PC-3 (cell line): ENCODE measurements around the gene EMILIN2. TPM values are rescaled to one million over a fixed set of nuclear protein-coding genes. Genes with fewer than 3 reads are reported as not detected.

Experiments
- ATAC-seq: fragments of 200-7000 bp; cut with Tn5 transposase; 2 replicates; pipeline ENCODE4 v1.9.1; 2020; ENCODE audit warnings: mild to moderate bottlenecking, moderate library complexity
- BruUV-seq: library from RNA; stranded (reverse); fragments of 400-500 nt; replicated peaks from 2 replicates; lab custom pipeline; 2021; lab: Mats Ljungman, UMichigan
- CTCF ChIA-PET: fragments of 300-600 bp; sonication (Branson Sonifier 250); formaldehyde crosslinking; loops from one replicate; lab custom pipeline; 2022; ENCODE audit warnings: antibody characterized with exemption; lab: Charles Lee
- POLR2A ChIA-PET: fragments of 300-600 bp; sonication (Branson Sonifier 250); formaldehyde crosslinking; loops from one replicate; lab custom pipeline; 2022; ENCODE audit warnings: antibody characterized with exemption; ENCODE audit not compliant: unreplicated experiment; lab: Charles Lee
- DNase-seq: peaks from one replicate; pipeline ENCODE4 v3.0.0-alpha.2; 2015
- H2AFZ ChIP-seq: fragments of 300-600 bp; sonication (generic); 2 replicates; pipeline ENCODE4 v1.6.0; 2016; ENCODE audit warnings: antibody characterized with exemption, low read length
- H3F3A ChIP-seq: fragments of 300-600 bp; sonication (generic); one replicate; pipeline ENCODE4 v1.6.0; 2017; ENCODE audit warnings: antibody characterized with exemption, low read length, control low read depth, mild to moderate bottlenecking; ENCODE audit not compliant: unreplicated experiment
- H3K27ac ChIP-seq: fragments of 300-600 bp; sonication (generic); 2 replicates; pipeline ENCODE4 v1.5.1; 2016; ENCODE audit warnings: mild to moderate bottlenecking, low read length
- H3K27me3 ChIP-seq: fragments of 300-600 bp; sonication (generic); 2 replicates; pipeline ENCODE4 v1.6.1; 2016; ENCODE audit warnings: low read length, mixed read lengths
- H3K36me3 ChIP-seq: fragments of 300-600 bp; sonication (generic); 2 replicates; pipeline ENCODE4 v1.6.1; 2016; ENCODE audit warnings: low read depth, mixed run types, low read length, mixed read lengths
- H3K4me1 ChIP-seq: fragments of 300-600 bp; sonication (generic); 2 replicates; pipeline ENCODE4 v1.5.1; 2016; ENCODE audit warnings: low read length; ENCODE audit not compliant: insufficient read depth
- H3K4me2 ChIP-seq: fragments of 300-600 bp; sonication (generic); 2 replicates; pipeline ENCODE4 v1.6.0; 2016; ENCODE audit warnings: low read length
- H3K4me3 ChIP-seq: fragments of 300-600 bp; sonication (generic); 2 replicates; pipeline ENCODE4 v1.5.1; 2016; ENCODE audit warnings: mild to moderate bottlenecking, low read length, mixed read lengths
- H3K79me2 ChIP-seq: fragments of 300-600 bp; sonication (generic); 2 replicates; pipeline ENCODE4 v1.6.1; 2017; ENCODE audit warnings: low read length, mixed read lengths
- H3K9ac ChIP-seq: fragments of 300-600 bp; sonication (generic); 2 replicates; pipeline ENCODE4 v1.6.0; 2016; ENCODE audit warnings: mild to moderate bottlenecking, low read length
- H3K9me2 ChIP-seq: fragments of 300-600 bp; sonication (generic); replicated peaks from 2 replicates; pipeline ENCODE4 v1.6.1; 2016; ENCODE audit warnings: mixed run types, low read length, mixed read lengths
- H3K9me3 ChIP-seq: fragments of 300-600 bp; sonication (generic); 2 replicates; pipeline ENCODE4 v1.6.1; 2016; ENCODE audit warnings: low read length, mixed read lengths
- H4K20me1 ChIP-seq: fragments of 300-600 bp; sonication (generic); 2 replicates; pipeline ENCODE4 v1.6.1; 2016; ENCODE audit warnings: low read length, mixed read lengths
- EZH2 ChIP-seq: fragments of 300-600 bp; sonication (generic); IDR thresholded peaks from one replicate; pipeline ENCODE4 v1.6.1; 2017; ENCODE audit warnings: antibody characterized with exemption, mild to moderate bottlenecking, low read length; ENCODE audit not compliant: unreplicated experiment
- EZH2phosphoT487 ChIP-seq: fragments of 300-600 bp; sonication (generic); IDR thresholded peaks from 2 replicates; pipeline ENCODE4 v1.6.1; 2018; ENCODE audit warnings: mild to moderate bottlenecking, antibody characterized with exemption, low read length, borderline replicate concordance
- intact Hi-C: fragments of 100-400 bp; cut with micrococcal nuclease; formaldehyde crosslinking; loops from 2 replicates; pipeline ENCODE4 v1.9.0; 2023
- total RNA-seq: library from RNA; depleted of rRNA; stranded (reverse); fragments of >200 nt; gene quantifications from 2 replicates; pipeline ENCODE4 v1.2.3, GENCODE V29; 2014
- TF ChIP-seq, protein P1 (sequence below): fragments of 300-600 bp; sonication (generic); conservative IDR thresholded peaks from 2 replicates; pipeline ENCODE4 v1.5.1; 2017; ENCODE audit warnings: antibody characterized with exemption, low read depth, mild to moderate bottlenecking, low read length

Gene EMILIN2
- total RNA-seq, 1 experiment from 2014 or later: 17.1 TPM

DNA sequence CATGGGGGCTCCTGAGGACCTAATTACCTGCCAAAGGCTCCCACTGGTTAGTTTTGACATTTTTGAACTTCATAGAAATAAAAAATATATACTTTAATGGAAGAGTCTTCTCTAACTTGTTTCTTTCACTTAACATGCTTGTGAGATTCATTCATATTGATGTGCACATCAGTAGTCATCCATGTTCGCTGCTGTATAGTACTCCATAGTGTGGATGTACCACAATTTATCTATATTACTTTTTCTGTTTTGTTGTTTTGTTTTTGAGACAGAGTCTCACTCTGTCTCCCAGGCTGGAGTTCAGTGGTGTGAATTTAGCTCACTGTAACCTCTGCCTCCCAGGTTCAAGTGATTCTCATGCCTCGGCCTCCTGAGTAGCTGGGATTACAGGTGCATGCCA lies 22.8 kb upstream of the EMILIN2 start:
- POLR2A ChIA-PET: no interaction called here
- H4K20me1 ChIP-seq: no peaks in the 10 kb centered on the region
- no peak for ATAC-seq

DNA sequence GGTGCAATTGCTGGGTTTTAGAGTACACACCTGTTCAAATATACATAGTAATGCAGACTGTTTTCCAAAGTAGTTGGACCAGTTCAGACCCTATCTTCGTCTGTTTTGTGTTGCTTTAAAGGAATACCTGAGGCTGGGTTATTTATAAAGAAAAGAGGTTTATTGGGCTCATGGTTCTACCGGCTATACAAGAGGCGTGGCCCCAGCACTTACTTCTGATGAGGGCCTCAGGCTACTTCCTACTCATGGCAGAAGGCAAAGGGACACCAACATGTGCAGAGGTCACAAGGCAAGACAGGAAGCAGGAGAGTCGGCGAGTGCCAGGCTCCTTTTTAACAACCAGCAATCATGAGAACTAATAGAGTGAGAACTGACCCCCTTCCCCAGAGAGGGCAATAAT lies 21.9 kb upstream of the EMILIN2 start:
- H4K20me1 ChIP-seq: no peaks in the 10 kb centered on the region
- H3K9me2 ChIP-seq: no peaks in the 10 kb centered on the region
- H3K4me1 ChIP-seq: no peaks in the 10 kb centered on the region
- H3K9me3 ChIP-seq: no peaks in the 10 kb centered on the region
- no peaks in the 10 kb centered on the region for H3K79me2 ChIP-seq
- no peak overlapping the region for H3K4me2 ChIP-seq
- no peak overlapping the region for H2AFZ ChIP-seq
- H3K27ac ChIP-seq: no peak overlapping the region
- ATAC-seq (no peak), DNase-seq (no peak)
- no peaks in the 10 kb centered on the region for H3K27me3 ChIP-seq
- no TSS peak for BruUV-seq
- H3K4me3 ChIP-seq: no peak overlapping the region
- no peaks in the 10 kb centered on the region for H3K36me3 ChIP-seq
- H3F3A ChIP-seq: no peaks in the 10 kb centered on the region
- ChIA-PET CTCF (no interaction called here), POLR2A (no interaction called here)
- intact Hi-C loops: no loop called here
- no peak overlapping the region for H3K9ac ChIP-seq
- TF ChIP-seq EZH2phosphoT487 (no peak), EZH2 (no peak)
- TF ChIP-seq, protein P1, sequence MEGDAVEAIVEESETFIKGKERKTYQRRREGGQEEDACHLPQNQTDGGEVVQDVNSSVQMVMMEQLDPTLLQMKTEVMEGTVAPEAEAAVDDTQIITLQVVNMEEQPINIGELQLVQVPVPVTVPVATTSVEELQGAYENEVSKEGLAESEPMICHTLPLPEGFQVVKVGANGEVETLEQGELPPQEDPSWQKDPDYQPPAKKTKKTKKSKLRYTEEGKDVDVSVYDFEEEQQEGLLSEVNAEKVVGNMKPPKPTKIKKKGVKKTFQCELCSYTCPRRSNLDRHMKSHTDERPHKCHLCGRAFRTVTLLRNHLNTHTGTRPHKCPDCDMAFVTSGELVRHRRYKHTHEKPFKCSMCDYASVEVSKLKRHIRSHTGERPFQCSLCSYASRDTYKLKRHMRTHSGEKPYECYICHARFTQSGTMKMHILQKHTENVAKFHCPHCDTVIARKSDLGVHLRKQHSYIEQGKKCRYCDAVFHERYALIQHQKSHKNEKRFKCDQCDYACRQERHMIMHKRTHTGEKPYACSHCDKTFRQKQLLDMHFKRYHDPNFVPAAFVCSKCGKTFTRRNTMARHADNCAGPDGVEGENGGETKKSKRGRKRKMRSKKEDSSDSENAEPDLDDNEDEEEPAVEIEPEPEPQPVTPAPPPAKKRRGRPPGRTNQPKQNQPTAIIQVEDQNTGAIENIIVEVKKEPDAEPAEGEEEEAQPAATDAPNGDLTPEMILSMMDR: no peak

More for the DNA sequence above, 22.8 kb upstream of the EMILIN2 start:
- no peak overlapping the region for H3K4me3 ChIP-seq
- DNase-seq: no peak
- no peaks in the 10 kb centered on the region for H3K9me3 ChIP-seq
- no TSS peak for BruUV-seq
- no peaks in the 10 kb centered on the region for H3K79me2 ChIP-seq
- H3K36me3 ChIP-seq: no peaks in the 10 kb centered on the region
- no peak overlapping the region for H2AFZ ChIP-seq
- TF ChIP-seq EZH2phosphoT487 (no peak), EZH2 (no peak)
- TF ChIP-seq, protein P1: no peak
- intact Hi-C loops: no loop called here
- no peaks in the 10 kb centered on the region for H3K27me3 ChIP-seq
- H3K27ac ChIP-seq: no peak overlapping the region
- no peaks in the 10 kb centered on the region for H3K4me1 ChIP-seq
- H3K4me2 ChIP-seq: no peak overlapping the region
- CTCF ChIA-PET: no interaction called here
- no peak overlapping the region for H3K9ac ChIP-seq
- H3F3A ChIP-seq: no peaks in the 10 kb centered on the region
- H3K9me2 ChIP-seq: no peaks in the 10 kb centered on the region

DNA sequence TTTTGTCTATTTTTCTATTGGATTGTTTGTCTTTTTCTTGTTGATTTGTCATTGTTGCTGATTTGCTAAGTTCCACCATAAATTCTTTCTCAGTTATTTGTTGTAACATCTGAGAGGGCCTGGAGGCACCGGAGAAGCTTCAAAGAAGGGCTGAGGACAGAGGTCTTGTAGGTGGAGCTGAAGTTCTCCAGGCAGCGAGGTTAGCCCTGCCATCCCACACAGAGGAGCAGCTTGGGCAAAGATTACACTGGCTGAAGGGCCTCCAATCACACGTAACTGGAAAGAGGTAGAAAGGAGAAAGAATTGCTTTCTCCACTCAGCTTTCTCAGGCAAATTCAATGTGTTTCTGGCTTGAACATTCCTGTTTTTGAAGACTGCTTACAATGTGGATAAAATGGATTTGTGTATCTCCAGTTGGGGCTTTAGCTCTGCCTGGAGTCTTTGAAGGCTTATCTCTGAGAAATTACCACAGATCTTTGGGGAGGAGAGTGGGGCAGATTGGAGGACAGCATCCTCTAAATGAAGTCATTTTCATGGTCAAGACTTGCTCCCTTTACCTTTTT lies 21.1 kb upstream of the EMILIN2 start:
- DNase-seq: no peak
- H3K27ac ChIP-seq: no peak overlapping the region
- H3K9me3 ChIP-seq: no peaks in the 10 kb centered on the region
- TF ChIP-seq, protein P1: no peak
- TF ChIP-seq EZH2 (no peak), EZH2phosphoT487 (no peak)
- no peaks in the 10 kb centered on the region for H3K27me3 ChIP-seq
- no peak overlapping the region for H3K9ac ChIP-seq
- no peaks in the 10 kb centered on the region for H3F3A ChIP-seq
- H3K4me1 ChIP-seq: no peaks in the 10 kb centered on the region
- CTCF ChIA-PET: no interaction called here
- intact Hi-C loops: no loop called here
- no peaks in the 10 kb centered on the region for H4K20me1 ChIP-seq
- H2AFZ ChIP-seq: no peak overlapping the region
- no peaks in the 10 kb centered on the region for H3K79me2 ChIP-seq
- no peak overlapping the region for H3K4me3 ChIP-seq
- no peak overlapping the region for H3K4me2 ChIP-seq
- no peaks in the 10 kb centered on the region for H3K36me3 ChIP-seq
- H3K9me2 ChIP-seq: no peaks in the 10 kb centered on the region
- no TSS peak for BruUV-seq
- POLR2A ChIA-PET: no interaction called here
- ATAC-seq: no peak
